ENCODE data around the gene ARL13B. TPM values are rescaled to one million over a fixed set of nuclear protein-coding genes. Genes with fewer than 3 reads are reported as not detected.
"Not testable (repeated sequence)": the region's sequence is repeated elsewhere in the genome, so short reads cannot be mapped to it uniquely, and the experiment has no call there.

The ARL13B gene
- total RNA-seq, 3 donors from 2014 or later = 7.4 to 12.6 (median 12.1) TPM

DNA sequence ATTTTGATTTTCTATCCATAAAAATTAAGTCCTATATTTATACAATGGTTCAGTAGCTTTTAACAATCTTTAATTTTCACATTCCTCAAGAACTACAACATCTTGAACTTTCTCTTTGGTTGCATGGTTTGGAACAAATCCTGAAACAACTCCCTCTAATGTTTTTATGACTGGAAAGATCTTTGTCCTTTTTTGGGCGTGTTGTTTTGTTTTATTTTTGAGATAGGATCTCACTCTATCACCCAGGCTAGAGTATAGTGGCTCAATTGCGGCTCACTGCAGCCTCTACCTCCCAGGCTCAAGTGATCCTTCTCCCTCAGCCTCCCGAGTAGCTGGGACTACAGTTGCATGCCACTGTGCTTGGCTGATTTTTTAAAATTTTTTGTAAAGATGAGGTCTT lies 44.4 kb downstream of the ARL13B start:
- intact Hi-C loops (cut with DNase I; ENCODE audit: low total_unique reads) = no loop called here
- H3K4me3 ChIP-seq = no peak overlapping the region
- peaks cover 4% of the 10 kb centered on the region for H3K36me3 ChIP-seq
- no peaks in the 10 kb centered on the region for H3K27me3 ChIP-seq
- H3K4me1 ChIP-seq = no peaks in the 10 kb centered on the region
- H3K27ac ChIP-seq = no peak overlapping the region
- TF ChIP-seq, protein P1, sequence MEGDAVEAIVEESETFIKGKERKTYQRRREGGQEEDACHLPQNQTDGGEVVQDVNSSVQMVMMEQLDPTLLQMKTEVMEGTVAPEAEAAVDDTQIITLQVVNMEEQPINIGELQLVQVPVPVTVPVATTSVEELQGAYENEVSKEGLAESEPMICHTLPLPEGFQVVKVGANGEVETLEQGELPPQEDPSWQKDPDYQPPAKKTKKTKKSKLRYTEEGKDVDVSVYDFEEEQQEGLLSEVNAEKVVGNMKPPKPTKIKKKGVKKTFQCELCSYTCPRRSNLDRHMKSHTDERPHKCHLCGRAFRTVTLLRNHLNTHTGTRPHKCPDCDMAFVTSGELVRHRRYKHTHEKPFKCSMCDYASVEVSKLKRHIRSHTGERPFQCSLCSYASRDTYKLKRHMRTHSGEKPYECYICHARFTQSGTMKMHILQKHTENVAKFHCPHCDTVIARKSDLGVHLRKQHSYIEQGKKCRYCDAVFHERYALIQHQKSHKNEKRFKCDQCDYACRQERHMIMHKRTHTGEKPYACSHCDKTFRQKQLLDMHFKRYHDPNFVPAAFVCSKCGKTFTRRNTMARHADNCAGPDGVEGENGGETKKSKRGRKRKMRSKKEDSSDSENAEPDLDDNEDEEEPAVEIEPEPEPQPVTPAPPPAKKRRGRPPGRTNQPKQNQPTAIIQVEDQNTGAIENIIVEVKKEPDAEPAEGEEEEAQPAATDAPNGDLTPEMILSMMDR (IDR thresholded peaks at IDR 0.05) = no peak
- TF ChIP-seq POLR2A (IDR thresholded peaks at IDR 0.05) (no peak), POLR2AphosphoS5 (IDR thresholded peaks at IDR 0.05) (no peak)
- no peak for DNase-seq (ENCODE audit: low spot score in 2 of 2)
- H3K9me3 ChIP-seq = no peaks in the 10 kb centered on the region

DNA sequence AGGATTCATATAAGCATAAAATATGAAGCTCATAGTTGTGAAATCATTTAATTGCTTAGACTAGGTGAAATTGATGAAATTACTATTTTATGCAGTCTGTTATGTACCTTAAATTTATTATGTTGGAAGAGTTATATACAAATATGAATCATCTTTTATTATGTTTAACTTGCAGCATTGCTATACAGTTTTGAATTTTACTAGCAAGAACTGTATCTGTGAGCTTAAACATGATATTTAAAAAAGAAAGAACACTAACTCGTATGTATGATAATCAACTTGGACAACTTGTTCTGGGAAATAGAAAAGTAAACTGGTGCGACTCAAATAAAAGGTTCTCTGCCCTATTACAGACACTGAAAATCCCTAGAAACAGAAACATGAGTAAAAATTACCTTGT lies 46.7 kb downstream of the ARL13B start:
- peaks cover 4% of the 10 kb centered on the region for H3K36me3 ChIP-seq
- no peak overlapping the region for H3K27ac ChIP-seq
- intact Hi-C loops (cut with DNase I; ENCODE audit: low total_unique reads) = no loop called here
- H3K27me3 ChIP-seq = no peaks in the 10 kb centered on the region
- H3K4me1 ChIP-seq = no peaks in the 10 kb centered on the region
- DNase-seq (ENCODE audit: low spot score in 2 of 2) = no peak
- TF ChIP-seq POLR2A (IDR thresholded peaks at IDR 0.05) (no peak), POLR2AphosphoS5 (IDR thresholded peaks at IDR 0.05) (no peak)
- TF ChIP-seq, protein P1 (IDR thresholded peaks at IDR 0.05) = no peak
- no peak overlapping the region for H3K4me3 ChIP-seq
- H3K9me3 ChIP-seq = no peaks in the 10 kb centered on the region

DNA sequence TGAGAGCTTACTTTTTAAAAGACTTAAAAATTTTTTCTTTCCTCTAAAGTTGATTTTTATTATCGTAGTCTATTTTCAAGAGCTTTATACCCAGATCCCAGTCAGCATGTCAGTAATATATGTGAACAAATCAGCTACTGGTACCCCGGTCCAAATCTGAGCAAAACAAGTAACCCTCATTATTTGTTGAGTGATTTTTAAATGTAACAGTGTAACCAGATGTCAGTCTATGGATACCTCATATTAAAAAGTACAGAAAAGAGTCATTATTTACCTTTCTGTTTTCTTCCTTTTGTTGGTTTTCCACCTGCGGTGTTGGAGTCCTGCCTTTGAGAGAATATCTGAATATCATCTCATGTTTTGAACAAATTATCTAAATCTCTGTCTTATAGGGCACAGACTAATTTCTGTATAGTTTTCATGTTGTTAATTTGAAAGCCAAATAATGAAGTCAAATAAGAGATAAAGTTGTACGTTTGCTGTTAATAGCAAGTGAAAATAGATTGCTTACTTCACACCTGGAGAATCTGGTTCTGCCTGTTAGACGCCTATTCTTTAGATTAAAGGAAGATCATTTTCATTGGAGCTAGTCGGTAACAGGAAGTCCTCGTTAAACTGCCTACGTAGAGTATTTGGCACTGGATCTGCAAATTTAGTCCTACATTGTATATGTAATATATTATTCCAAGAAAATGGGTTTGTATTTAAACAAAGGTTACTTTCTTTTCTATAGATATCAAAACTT lies 48.3 kb downstream of the ARL13B start, which contains the start of gene STX19:
STX19 (minus strand) TSS at position 505 of the 745 bp plus-strand sequence. CDS start 13,328 bp downstream, outside the sequence.
- no peak for DNase-seq (ENCODE audit: low spot score in 2 of 2)
- Histone ChIP-seq H3K4me3 (peak within 1 kb of the TSS in 2 of 3 donors; percentile 30 to 43), H3K36me3 (no peaks in the 10 kb centered on the region), H3K4me1 (no peaks in the 10 kb centered on the region), H3K9me3 (no peaks in the 10 kb centered on the region), H3K27ac (peak within 1 kb of the TSS in 1 of 2 donors; percentile 54), H3K27me3 (no peaks in the 10 kb centered on the region)
- intact Hi-C loops (cut with DNase I; ENCODE audit: low total_unique reads) = no loop called here
- TF ChIP-seq POLR2AphosphoS5 (IDR thresholded peaks at IDR 0.05) (no peak), POLR2A (IDR thresholded peaks at IDR 0.05) (no peak)

DNA sequence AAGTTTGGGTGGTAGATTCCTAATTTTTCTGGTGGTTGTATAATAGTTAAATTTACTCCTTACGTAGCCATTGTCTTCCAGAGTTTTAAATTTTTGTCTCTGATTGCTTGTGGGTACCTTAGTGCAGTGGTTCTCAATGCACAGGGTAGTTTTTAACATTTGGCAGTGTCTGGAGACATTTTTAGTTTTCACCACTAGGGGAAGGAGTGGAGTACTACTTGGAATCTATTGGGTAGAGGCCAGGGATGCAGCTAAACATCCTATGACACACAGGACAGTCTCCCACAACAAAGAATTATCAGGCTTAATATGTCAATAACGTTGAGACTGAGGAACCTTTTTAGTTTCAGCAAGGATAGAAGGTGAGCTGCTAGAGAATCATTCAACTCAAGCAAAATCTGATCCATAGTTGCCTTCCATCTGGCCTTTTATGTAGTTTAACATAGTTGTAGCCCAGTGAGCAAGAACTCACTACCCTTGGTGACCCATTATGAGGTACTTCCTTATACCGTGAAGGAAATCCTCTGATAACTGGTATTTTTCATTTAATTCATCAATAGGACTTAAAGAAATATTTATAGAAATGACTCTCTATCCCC lies 57.1 kb downstream of the ARL13B start:
- TF ChIP-seq, protein P1 (IDR thresholded peaks at IDR 0.05) = peak in 2 of 3 donors; percentile 25
- no peak for TF ChIP-seq POLR2A (IDR thresholded peaks at IDR 0.05)
- no peaks in the 10 kb centered on the region for H3K27me3 ChIP-seq
- no peak for DNase-seq (ENCODE audit: low spot score in 2 of 2)
- no peak overlapping the region for H3K27ac ChIP-seq
- H3K36me3 ChIP-seq = no peaks in the 10 kb centered on the region
- H3K4me1 ChIP-seq = no peaks in the 10 kb centered on the region
- no peak overlapping the region for H3K4me3 ChIP-seq
- intact Hi-C loops (cut with DNase I; ENCODE audit: low total_unique reads) = no loop called here
- no peaks in the 10 kb centered on the region for H3K9me3 ChIP-seq

DNA sequence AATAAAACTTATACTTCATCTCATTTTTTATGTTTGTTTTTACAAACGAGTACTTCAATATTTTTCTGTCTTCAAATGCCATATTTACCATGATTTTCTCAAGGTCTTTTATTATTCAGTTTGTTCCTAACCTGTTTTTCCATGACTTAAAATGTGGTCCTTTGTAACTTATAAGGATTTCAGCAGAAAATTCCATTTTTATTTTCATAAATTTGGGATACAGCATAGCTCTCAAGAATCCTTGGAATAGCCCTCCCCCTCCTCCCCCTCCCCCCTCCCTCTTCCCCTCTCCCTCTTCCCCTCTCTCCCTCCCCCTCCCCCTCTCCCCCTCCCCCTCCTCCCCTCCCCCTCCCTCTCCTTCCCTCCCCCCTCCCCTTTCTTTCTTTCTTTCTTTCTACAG lies 63.3 kb downstream of the ARL13B start:
- TF ChIP-seq POLR2AphosphoS5 (IDR thresholded peaks at IDR 0.05) (no peak), POLR2A (IDR thresholded peaks at IDR 0.05) (no peak)
- TF ChIP-seq, protein P1 (IDR thresholded peaks at IDR 0.05) = no peak
- no peak for DNase-seq (ENCODE audit: low spot score in 2 of 2)
- H3K9me3 ChIP-seq = no peaks in the 10 kb centered on the region
- H3K4me1 ChIP-seq = no peaks in the 10 kb centered on the region
- no peaks in the 10 kb centered on the region for H3K27me3 ChIP-seq
- no peaks in the 10 kb centered on the region for H3K36me3 ChIP-seq
- H3K27ac ChIP-seq = no peak overlapping the region
- intact Hi-C loops (cut with DNase I; ENCODE audit: low total_unique reads) = no loop called here
- no peak overlapping the region for H3K4me3 ChIP-seq

DNA sequence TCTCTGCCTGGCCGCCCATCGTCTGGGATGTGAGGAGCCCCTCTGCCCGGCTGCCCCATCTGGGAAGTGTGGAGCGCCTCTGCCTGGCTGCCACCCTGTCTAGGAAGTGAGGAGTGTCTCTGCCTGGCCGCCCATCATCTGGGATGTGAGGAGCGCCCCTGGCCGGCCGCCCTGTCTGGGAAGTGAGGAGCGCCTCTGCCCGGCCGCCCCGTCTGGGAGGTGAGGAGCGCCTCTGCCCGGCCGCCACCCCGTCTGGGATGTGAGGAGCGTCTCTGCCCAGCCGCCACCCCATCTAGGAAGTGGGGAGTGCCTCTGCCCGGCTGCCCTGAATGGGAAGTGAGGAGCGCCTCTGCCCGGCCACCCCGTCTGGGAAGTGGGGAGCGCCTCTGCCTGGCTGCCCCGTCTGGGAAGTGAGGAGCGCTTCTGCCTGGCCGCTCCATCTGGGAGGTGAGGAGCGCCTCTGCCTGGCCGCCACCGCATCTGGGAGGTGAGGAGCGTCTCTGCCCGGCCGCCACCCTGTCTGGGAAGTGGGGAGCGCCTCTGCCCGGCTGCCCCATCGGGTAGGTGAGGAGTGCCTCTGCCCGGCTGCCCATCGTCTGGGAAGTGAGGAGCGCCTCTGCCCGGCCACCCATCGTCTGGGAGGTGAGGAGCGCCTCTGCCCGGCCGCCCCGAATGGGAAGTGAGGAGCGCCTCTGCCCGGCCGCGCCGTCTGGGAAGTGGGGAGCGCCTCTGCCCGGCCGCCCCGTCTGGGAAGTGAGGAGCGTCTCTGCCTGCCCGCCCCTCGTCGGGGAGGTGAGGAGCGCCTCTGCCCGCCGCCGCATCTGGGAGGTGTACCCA lies 64.4 kb downstream of the ARL13B start:
- H3K36me3 ChIP-seq; intact Hi-C loops (cut with DNase I; ENCODE audit: low total_unique reads); H3K4me1 ChIP-seq; H3K9me3 ChIP-seq; H3K27ac ChIP-seq; H3K4me3 ChIP-seq; DNase-seq (ENCODE audit: low spot score in 2 of 2); H3K27me3 ChIP-seq: not testable (repeated sequence)
